Keratinocyte (primary cell): ENCODE measurements around the gene VTI1A. TPM values are rescaled to one million over a fixed set of nuclear protein-coding genes. Genes with fewer than 3 reads are reported as not detected.

Experiments used
- DNase-seq: peaks from one replicate; pipeline ENCODE4 v3.0.0-alpha.2; 2011; ENCODE audit warnings: low read depth, missing footprints, low spot score
- FAIRE-seq: peaks from 2 replicates; lab custom pipeline; 2011; peaks lifted over from hg19 to GRCh38; lab: Jason Lieb, UNC
- H2AFZ ChIP-seq: 2 replicates; pipeline ENCODE4 v1.6.0; 2012; ENCODE audit warnings: low read length, control low read depth, inconsistent platforms; ENCODE audit not compliant: control insufficient read depth
- H3K27ac ChIP-seq: 2 replicates; pipeline ENCODE4 v1.5.1; 2011; ENCODE audit warnings: low read length; ENCODE audit not compliant: control insufficient read depth, insufficient read depth
- H3K27me3 ChIP-seq: 3 replicates; pipeline ENCODE4 v1.6.0; 2011; ENCODE audit warnings: low read length; ENCODE audit not compliant: control insufficient read depth, insufficient read depth; ENCODE audit errors: extremely low read depth
- H3K36me3 ChIP-seq, 2 experiments: 2 replicates in 1 of 2; 3 replicates in 1 of 2; pipeline ENCODE4 v1.5.1; 2011; ENCODE audit warnings: low read length in 2 of 2, mild to moderate bottlenecking in 1 of 2; ENCODE audit not compliant: control insufficient read depth in 2 of 2, insufficient read depth in 2 of 2; ENCODE audit errors: extremely low read depth in 1 of 2
- H3K4me1 ChIP-seq: 3 replicates; pipeline ENCODE4 v1.5.1; 2011; ENCODE audit warnings: low read length; ENCODE audit not compliant: control insufficient read depth, insufficient read depth; ENCODE audit errors: extremely low read depth
- H3K4me2 ChIP-seq: 3 replicates; pipeline ENCODE4 v1.6.0; 2011; ENCODE audit warnings: low read depth, low read length; ENCODE audit not compliant: control insufficient read depth, insufficient read depth; ENCODE audit errors: extremely low read depth
- H3K4me3 ChIP-seq, 3 experiments: fragments of 200-600 bp in 1 of 3; sonication (generic) in 1 of 3; 2 replicates in 2 of 3; 3 replicates in 1 of 3; pipeline ENCODE4 v1.5.1; 2011 to 2016; ENCODE audit warnings: low read length in 3 of 3, mild to moderate bottlenecking in 3 of 3, control low read depth in 2 of 3, inconsistent platforms in 1 of 3, low read depth in 1 of 3, mixed read lengths in 1 of 3, mixed run types in 1 of 3, moderate library complexity in 1 of 3; ENCODE audit not compliant: control insufficient read depth in 2 of 3, insufficient read depth in 2 of 3; ENCODE audit errors: extremely low read depth in 1 of 3
- H3K79me2 ChIP-seq: 2 replicates; pipeline ENCODE4 v1.6.0; 2012; ENCODE audit warnings: low read length; ENCODE audit not compliant: control insufficient read depth, insufficient read depth
- H3K9ac ChIP-seq: 3 replicates; pipeline ENCODE4 v1.6.0; 2011; ENCODE audit warnings: low read length; ENCODE audit not compliant: control insufficient read depth, insufficient read depth; ENCODE audit errors: extremely low read depth
- H3K9me1 ChIP-seq: 3 replicates; pipeline ENCODE4 v1.6.0; 2011; ENCODE audit warnings: low read length; ENCODE audit not compliant: control insufficient read depth, insufficient read depth; ENCODE audit errors: extremely low read depth
- H3K9me3 ChIP-seq: 2 replicates; pipeline ENCODE4 v1.5.1; 2012; ENCODE audit warnings: low read depth, low read length; ENCODE audit not compliant: control insufficient read depth
- H4K20me1 ChIP-seq: 3 replicates; pipeline ENCODE4 v1.6.0; 2011; ENCODE audit warnings: low read length; ENCODE audit not compliant: control insufficient read depth, insufficient read depth; ENCODE audit errors: extremely low read depth
- EZH2 ChIP-seq: IDR thresholded peaks from one replicate; pipeline ENCODE4 v1.6.1; 2012; ENCODE audit warnings: inconsistent platforms, mild to moderate bottlenecking, low read length, moderate library complexity
- dilution Hi-C: fragments of 300-500 bp; cut with MboI; formaldehyde crosslinking; loops from one replicate; pipeline ENCODE4 v1.7.0; 2020; ENCODE audit warnings: low sequenced_read_pairs; ENCODE audit not compliant: extremely low pct_ligation_motif_present
- polyA plus RNA-seq, 5 experiments: library from polyadenylated mRNA; depleted of rRNA in 3 of 5; stranded (reverse) in 3 of 5; stranded (forward) in 1 of 5; unstranded in 1 of 5; fragments of >200 nt; gene quantifications; 1 replicate in 1 of 5; 2 replicates in 3 of 5; 3 replicates in 1 of 5; pipeline versions ENCODE4 v1.2.1 to v1.2.3, GENCODE V29; 2011 to 2012; ENCODE audit warnings: missing spikeins in 2 of 5, low read depth in 1 of 5, low replicate concordance in 1 of 5
- TF ChIP-seq, protein P1 (sequence below), 3 experiments: IDR thresholded peaks in 1 of 3; conservative IDR thresholded peaks in 1 of 3; optimal IDR thresholded peaks in 1 of 3; 2 replicates in 2 of 3; 3 replicates in 1 of 3; pipeline versions ENCODE3 to v1.5.1; 2011; ENCODE audit warnings: low read length in 3 of 3, mild to moderate bottlenecking in 3 of 3, moderate library complexity in 2 of 3, control low read depth in 1 of 3, inconsistent platforms in 1 of 3; ENCODE audit not compliant: insufficient read depth in 2 of 3; ENCODE audit errors: extremely low read depth in 1 of 3

The VTI1A gene
- polyA plus RNA-seq, 1 donor (not counting 4 experiments of a cell fraction or from before 2014, with no cell fraction given): 18.5 TPM

DNA sequence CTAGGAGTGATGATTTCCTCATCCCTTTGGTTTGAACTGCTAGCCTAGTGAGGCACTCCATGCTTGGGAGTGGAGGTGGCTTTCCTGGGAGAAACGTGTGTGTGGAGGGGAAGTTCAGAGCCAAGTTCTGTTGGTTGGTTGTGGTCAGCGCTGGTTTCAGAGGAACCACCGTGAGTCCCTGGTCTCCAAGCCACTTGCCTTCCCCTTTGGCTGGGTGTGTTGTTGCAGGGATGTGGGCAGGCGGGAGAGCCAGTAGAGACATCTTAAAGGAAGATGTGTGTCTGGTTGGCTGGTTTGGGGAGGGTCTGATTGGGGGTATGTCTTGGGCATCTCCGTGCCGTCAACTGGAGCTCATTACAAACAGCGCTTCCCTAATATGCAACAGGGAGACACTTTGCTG, 372.2 kb downstream of the VTI1A start:
- H3K27me3 ChIP-seq: no peaks in the 10 kb centered on the region
- H3K4me3 ChIP-seq: no peak overlapping the region
- no peaks in the 10 kb centered on the region for H3K9me3 ChIP-seq
- no peak overlapping the region for H3K9ac ChIP-seq
- no peaks in the 10 kb centered on the region for H3K36me3 ChIP-seq
- no peak for TF ChIP-seq EZH2
- TF ChIP-seq, protein P1, sequence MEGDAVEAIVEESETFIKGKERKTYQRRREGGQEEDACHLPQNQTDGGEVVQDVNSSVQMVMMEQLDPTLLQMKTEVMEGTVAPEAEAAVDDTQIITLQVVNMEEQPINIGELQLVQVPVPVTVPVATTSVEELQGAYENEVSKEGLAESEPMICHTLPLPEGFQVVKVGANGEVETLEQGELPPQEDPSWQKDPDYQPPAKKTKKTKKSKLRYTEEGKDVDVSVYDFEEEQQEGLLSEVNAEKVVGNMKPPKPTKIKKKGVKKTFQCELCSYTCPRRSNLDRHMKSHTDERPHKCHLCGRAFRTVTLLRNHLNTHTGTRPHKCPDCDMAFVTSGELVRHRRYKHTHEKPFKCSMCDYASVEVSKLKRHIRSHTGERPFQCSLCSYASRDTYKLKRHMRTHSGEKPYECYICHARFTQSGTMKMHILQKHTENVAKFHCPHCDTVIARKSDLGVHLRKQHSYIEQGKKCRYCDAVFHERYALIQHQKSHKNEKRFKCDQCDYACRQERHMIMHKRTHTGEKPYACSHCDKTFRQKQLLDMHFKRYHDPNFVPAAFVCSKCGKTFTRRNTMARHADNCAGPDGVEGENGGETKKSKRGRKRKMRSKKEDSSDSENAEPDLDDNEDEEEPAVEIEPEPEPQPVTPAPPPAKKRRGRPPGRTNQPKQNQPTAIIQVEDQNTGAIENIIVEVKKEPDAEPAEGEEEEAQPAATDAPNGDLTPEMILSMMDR (optimal IDR thresholded peaks at IDR 0.05 in 1 of 3, IDR thresholded peaks at IDR 0.05 in 1 of 3, conservative IDR thresholded peaks at IDR 0.05 in 1 of 3; ENCODE audit: extremely low read depth in 1 of 3, insufficient read depth in 2 of 3, low read length in 3 of 3): no peak
- no peak overlapping the region for H3K4me2 ChIP-seq
- H3K9me1 ChIP-seq: no peaks in the 10 kb centered on the region
- FAIRE-seq (no peak), DNase-seq (no peak)
- H4K20me1 ChIP-seq: no peaks in the 10 kb centered on the region
- no peaks in the 10 kb centered on the region for H3K79me2 ChIP-seq
- no peak overlapping the region for H2AFZ ChIP-seq
- dilution Hi-C loops: no loop called here
- no peak overlapping the region for H3K27ac ChIP-seq
- H3K4me1 ChIP-seq: no peaks in the 10 kb centered on the region

DNA sequence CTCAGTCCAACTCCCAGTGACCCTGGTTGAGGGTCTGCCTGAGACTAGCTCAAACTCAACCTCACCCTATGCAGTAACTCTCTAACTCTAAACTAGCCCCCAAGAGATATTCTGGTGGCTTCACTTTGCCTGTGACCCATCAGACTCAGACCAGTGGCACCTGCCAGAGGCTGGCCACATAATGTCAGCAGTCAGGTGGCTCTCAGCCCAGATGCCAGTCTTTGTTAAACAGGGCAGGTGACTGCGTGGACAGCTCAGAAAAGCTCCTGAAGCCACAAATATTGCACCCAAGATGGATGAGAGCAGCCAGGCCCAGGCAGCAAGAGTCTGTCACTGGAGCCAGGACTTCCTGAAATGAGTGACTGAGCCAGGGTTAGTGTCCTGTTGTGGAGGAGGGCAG, 373.3 kb downstream of the VTI1A start:
- no peak for FAIRE-seq
- Histone ChIP-seq H3K36me3 (no peaks in the 10 kb centered on the region), H3K9me1 (no peaks in the 10 kb centered on the region), H3K27me3 (no peaks in the 10 kb centered on the region), H3K4me2 (no peak overlapping the region), H3K4me1 (no peaks in the 10 kb centered on the region), H3K9me3 (no peaks in the 10 kb centered on the region), H3K9ac (no peak overlapping the region), H3K27ac (no peak overlapping the region), H3K79me2 (no peaks in the 10 kb centered on the region), H4K20me1 (no peaks in the 10 kb centered on the region), H2AFZ (no peak overlapping the region), H3K4me3 (no peak overlapping the region)
- TF ChIP-seq, protein P1 (optimal IDR thresholded peaks at IDR 0.05 in 1 of 3, IDR thresholded peaks at IDR 0.05 in 1 of 3, conservative IDR thresholded peaks at IDR 0.05 in 1 of 3; ENCODE audit: extremely low read depth in 1 of 3, insufficient read depth in 2 of 3, low read length in 3 of 3): no peak
- no peak for TF ChIP-seq EZH2
- dilution Hi-C loops: no loop called here
- no peak for DNase-seq
